GM12878 (cell line): ENCODE data around the gene SPSB3. TPM values are rescaled to one million over a fixed set of nuclear protein-coding genes. Genes with fewer than 3 reads are reported as not detected.

Experiments
- ATAC-seq: fragments of 200-7000 bp; cut with Tn5 transposase; 3 replicates; pipeline ENCODE4 v1.9.1; 2020; ENCODE audit warnings: mild to moderate bottlenecking, moderate library complexity
- BruUV-seq: library from RNA; stranded (reverse); fragments of 400-500 nt; replicated peaks from 2 replicates; lab custom pipeline; 2021; lab: Mats Ljungman, UMichigan
- CTCF ChIA-PET: fragments of 300-600 bp; sonication (Branson Sonifier 250); formaldehyde crosslinking; extraction: SDS; loops from one replicate; lab custom pipeline; 2021; ENCODE audit warnings: inconsistent platforms; lab: Yijun Ruan, JAX
- POLR2A ChIA-PET: fragments of 350-600 bp; formaldehyde crosslinking; extraction: SDS; loops from one replicate; lab custom pipeline; 2021; ENCODE audit warnings: inconsistent platforms; lab: Charles Lee
- RAD21 ChIA-PET: fragments of 300-600 bp; sonication (Branson Sonifier 250); formaldehyde crosslinking; loops from one replicate; lab custom pipeline; 2023; ENCODE audit warnings: antibody characterized with exemption; ENCODE audit not compliant: unreplicated experiment; lab: Charles Lee
- SMC1A ChIA-PET: fragments of 300-600 bp; sonication (Branson Sonifier 250); formaldehyde crosslinking; loops from one replicate; lab custom pipeline; 2023; ENCODE audit not compliant: unreplicated experiment, uncharacterized antibody; lab: Charles Lee
- DNase-seq: peaks from one replicate; pipeline ENCODE4 v3.0.0-alpha.2; 2011; ENCODE audit warnings: low read depth, low spot score
- FAIRE-seq: peaks from 3 replicates; lab custom pipeline; 2011; peaks lifted over from hg19 to GRCh38; lab: Jason Lieb, UNC
- H2AFZ ChIP-seq: 2 replicates; pipeline ENCODE4 v1.6.0; 2011; ENCODE audit warnings: low read depth, low read length, control low read depth; ENCODE audit not compliant: control insufficient read depth
- H3K27ac ChIP-seq: 2 replicates; pipeline ENCODE4 v1.5.1; 2011; ENCODE audit warnings: control low read depth; ENCODE audit not compliant: control insufficient read depth, insufficient read depth
- H3K27me3 ChIP-seq, 2 experiments: replicated peaks in 1 of 2; 2 replicates each; pipeline versions ENCODE4 v1.6.0 to v1.6.1; 2011; ENCODE audit warnings: low read length in 1 of 2; ENCODE audit not compliant: control insufficient read depth in 2 of 2, insufficient read depth in 2 of 2
- H3K36me3 ChIP-seq, 2 experiments: 2 replicates each; pipeline ENCODE4 v1.5.1; 2011; ENCODE audit warnings: low read length in 1 of 2; ENCODE audit not compliant: control insufficient read depth in 2 of 2, insufficient read depth in 2 of 2
- H3K4me1 ChIP-seq: 2 replicates; pipeline ENCODE4 v1.6.1; 2011; ENCODE audit warnings: mild to moderate bottlenecking, low read length, moderate library complexity, mixed read lengths; ENCODE audit not compliant: control insufficient read depth, insufficient read depth
- H3K4me2 ChIP-seq: 2 replicates; pipeline ENCODE4 v1.6.0; 2011; ENCODE audit warnings: control low read depth; ENCODE audit not compliant: control insufficient read depth, insufficient read depth
- H3K4me3 ChIP-seq: fragments of 200-600 bp; sonication (generic); 2 replicates; pipeline ENCODE4 v1.5.1; 2016
- H3K79me2 ChIP-seq: 2 replicates; pipeline ENCODE4 v1.6.0; 2011; ENCODE audit warnings: low read length; ENCODE audit not compliant: control insufficient read depth, insufficient read depth
- H3K9ac ChIP-seq: 2 replicates; pipeline ENCODE4 v1.8.0; 2011; ENCODE audit warnings: low read length, control low read depth, mixed read lengths; ENCODE audit not compliant: control insufficient read depth, insufficient read depth
- H3K9me3 ChIP-seq: replicated peaks from 3 replicates; pipeline ENCODE4 v1.5.1; 2011; ENCODE audit warnings: mild to moderate bottlenecking, low read length; ENCODE audit not compliant: control insufficient read depth, insufficient read depth
- H4K20me1 ChIP-seq: 2 replicates; pipeline ENCODE4 v1.6.0; 2011; ENCODE audit not compliant: control insufficient read depth, insufficient read depth
- BMI1 ChIP-seq: fragments of 450-650 bp; IDR thresholded peaks from 2 replicates; pipeline ENCODE4 v1.6.1; 2016; ENCODE audit warnings: mild to moderate bottlenecking, moderate library complexity, borderline replicate concordance
- CEBPB ChIP-seq, 2 experiments: fragments of 150-350 bp in 1 of 2; IDR thresholded peaks; 2 replicates each; pipeline ENCODE4 v1.6.1; 2012 to 2014; ENCODE audit warnings: low read depth in 2 of 2, low read length in 2 of 2, borderline replicate concordance in 1 of 2, inconsistent platforms in 1 of 2
- NKRF ChIP-seq: fragments of 450-650 bp; conservative IDR thresholded peaks from 2 replicates; pipeline ENCODE4 v1.6.1; 2017; ENCODE audit warnings: mild to moderate bottlenecking, moderate library complexity
- NR2F1 ChIP-seq: fragments of 450-650 bp; conservative IDR thresholded peaks from 2 replicates; pipeline ENCODE4 v1.6.1; 2017; ENCODE audit warnings: mild to moderate bottlenecking
- POLR2A ChIP-seq: IDR thresholded peaks from 2 replicates; pipeline ENCODE4 v1.6.1; 2011; ENCODE audit warnings: low read depth, mild to moderate bottlenecking, low read length
- RCOR1 ChIP-seq: conservative IDR thresholded peaks from 2 replicates; pipeline ENCODE4 v1.6.1; 2012; ENCODE audit warnings: low read depth, low read length, improper control_type of control experiment
- WGBS: methylation state at CpG from one replicate; pipeline ENCODE4 v1.1.6; 2016; ENCODE audit warnings: low lambda C conversion rate; ENCODE audit not compliant: insufficient replicate concordance, insufficient coverage; ENCODE audit errors: missing lambda C conversion rate; 5-methylcytosine and 5-hydroxymethylcytosine counted together
- in situ Hi-C: fragments of 300-500 bp; cut with MboI; formaldehyde crosslinking; loops from 9 replicates; pipeline ENCODE4 v1.14.3; 2018; ENCODE audit warnings: mixed read lengths
- intact Hi-C: fragments of 100-400 bp; cut with micrococcal nuclease; formaldehyde crosslinking; loops from one replicate; pipeline ENCODE4 v1.14.2; 2022; ENCODE audit not compliant: unreplicated experiment
- polyA plus RNA-seq, 11 experiments: library from polyadenylated mRNA; depleted of rRNA in 4 of 11; unstranded in 6 of 11; stranded (reverse) in 5 of 11; fragments of >200 nt; fragmentation: Nextera tagmentation in 4 of 11; fragmentation: Illumina TruSeq in 1 of 11; extraction: Ambion mirVana in 4 of 11; extraction: Trizol in 1 of 11; gene quantifications; 1 replicate in 1 of 11; 2 replicates in 10 of 11; pipeline versions ENCODE4 v1.2.1 to v1.2.3, GENCODE V29; 2011 to 2016; ENCODE audit warnings: inconsistent platforms in 2 of 11, missing spikeins in 2 of 11, low read depth in 1 of 11
- total RNA-seq, 4 experiments: library from RNA; depleted of rRNA in 3 of 4; stranded (reverse); fragments of >200 nt in 3 of 4; fragmentation: Illumina TruSeq in 1 of 4; extraction: Trizol in 1 of 4; gene quantifications; 2 replicates each; pipeline versions ENCODE4 v1.2.1 to v1.2.3, GENCODE V29; 2013 to 2021

SPSB3 gene
- total and polyA plus RNA-seq, 10 of the 15 experiments (the other 5 are each of a cell fraction or from before 2014, with no cell fraction given) = 0.31 to 26.9 (median 14.0) TPM

- Histone ChIP-seq H3K27me3 (no peaks in the 10 kb centered on the region), H3K9me3 (no peaks in the 10 kb centered on the region), H3K4me2 (no peak overlapping the region), H3K4me3 (no peak overlapping the region), H2AFZ (no peak overlapping the region), H3K79me2 (no peaks in the 10 kb centered on the region), H3K4me1 (no peaks in the 10 kb centered on the region), H3K27ac (no peak overlapping the region), H3K9ac (no peak overlapping the region), H4K20me1 (no peaks in the 10 kb centered on the region), H3K36me3 (peaks cover 0 to 24% of the 10 kb centered on the region in 2 experiments; a peak in 3 of 4 replicates)
- intact Hi-C loops (no loop called here), in situ Hi-C loops (no loop called here)
- ChIA-PET RAD21 (no interaction called here), POLR2A (no interaction called here), CTCF (no interaction called here), SMC1A (no interaction called here)
- peak; percentile 28; the same call in 1 of the 2 replicates for TF ChIP-seq NR2F1
- TF ChIP-seq BMI1 = no peak
- TF ChIP-seq POLR2A = peak; percentile 34; the same call in 1 of the 2 replicates
- TF ChIP-seq NKRF = no peak
- no peak for TF ChIP-seq CEBPB (IDR thresholded peaks at IDR 0.05; ENCODE audit: borderline replicate concordance in 1 of 2, low read depth in 2 of 2, low read length in 2 of 2)
- TF ChIP-seq RCOR1 = no peak
- no peak for DNase-seq
- ATAC-seq = no peak
- no peak for FAIRE-seq
- WGBS = 98% methylated on average over 24 of the region's 24 CpGs
- no TSS peak for BruUV-seq
These were observed 19.4 kb downstream of the SPSB3 start for GRCh38 chr16:1762879-1763520.
